Measurements from ENCODE around the gene RBM33. TPM values are rescaled to one million over a fixed set of nuclear protein-coding genes. Genes with fewer than 3 reads are reported as not detected.

RBM33 gene
- total RNA-seq, 2 donors from 2014 or later = 56.9 to 60.2 TPM

DNA sequence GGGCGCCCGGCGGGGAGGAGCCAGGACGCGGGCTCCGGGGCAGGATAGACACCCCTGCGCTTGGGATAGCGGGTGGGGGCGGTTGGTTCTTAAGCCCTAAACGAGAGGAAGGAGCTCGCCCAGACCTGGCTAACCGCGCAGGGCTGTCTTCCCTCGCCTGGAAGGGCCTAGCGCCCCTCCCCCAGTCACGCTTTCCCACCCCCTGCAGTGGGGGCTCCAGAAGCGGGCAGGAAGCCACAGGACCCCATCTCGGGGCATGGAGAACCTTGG, 161.3 kb downstream of the RBM33 start:
- peaks cover 51% of the 10 kb centered on the region for H3K27me3 ChIP-seq
- no peaks in the 10 kb centered on the region for H3K9me3 ChIP-seq
- peaks cover 15% of the 10 kb centered on the region for H3K4me1 ChIP-seq
- no peak overlapping the region for H3K27ac ChIP-seq
- peak overlapping the region; percentile 24 for H3K4me3 ChIP-seq
- H3K36me3 ChIP-seq = no peaks in the 10 kb centered on the region
- no peak overlapping the region for H3K9ac ChIP-seq (ENCODE audit: low read depth in 2 of 2, low read length in 2 of 2)
- TF ChIP-seq, protein P1, sequence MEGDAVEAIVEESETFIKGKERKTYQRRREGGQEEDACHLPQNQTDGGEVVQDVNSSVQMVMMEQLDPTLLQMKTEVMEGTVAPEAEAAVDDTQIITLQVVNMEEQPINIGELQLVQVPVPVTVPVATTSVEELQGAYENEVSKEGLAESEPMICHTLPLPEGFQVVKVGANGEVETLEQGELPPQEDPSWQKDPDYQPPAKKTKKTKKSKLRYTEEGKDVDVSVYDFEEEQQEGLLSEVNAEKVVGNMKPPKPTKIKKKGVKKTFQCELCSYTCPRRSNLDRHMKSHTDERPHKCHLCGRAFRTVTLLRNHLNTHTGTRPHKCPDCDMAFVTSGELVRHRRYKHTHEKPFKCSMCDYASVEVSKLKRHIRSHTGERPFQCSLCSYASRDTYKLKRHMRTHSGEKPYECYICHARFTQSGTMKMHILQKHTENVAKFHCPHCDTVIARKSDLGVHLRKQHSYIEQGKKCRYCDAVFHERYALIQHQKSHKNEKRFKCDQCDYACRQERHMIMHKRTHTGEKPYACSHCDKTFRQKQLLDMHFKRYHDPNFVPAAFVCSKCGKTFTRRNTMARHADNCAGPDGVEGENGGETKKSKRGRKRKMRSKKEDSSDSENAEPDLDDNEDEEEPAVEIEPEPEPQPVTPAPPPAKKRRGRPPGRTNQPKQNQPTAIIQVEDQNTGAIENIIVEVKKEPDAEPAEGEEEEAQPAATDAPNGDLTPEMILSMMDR (IDR thresholded peaks at IDR 0.05) = no peak
- intact Hi-C loops (cut with DNase I) = no loop called here
- DNase-seq = no peak

DNA sequence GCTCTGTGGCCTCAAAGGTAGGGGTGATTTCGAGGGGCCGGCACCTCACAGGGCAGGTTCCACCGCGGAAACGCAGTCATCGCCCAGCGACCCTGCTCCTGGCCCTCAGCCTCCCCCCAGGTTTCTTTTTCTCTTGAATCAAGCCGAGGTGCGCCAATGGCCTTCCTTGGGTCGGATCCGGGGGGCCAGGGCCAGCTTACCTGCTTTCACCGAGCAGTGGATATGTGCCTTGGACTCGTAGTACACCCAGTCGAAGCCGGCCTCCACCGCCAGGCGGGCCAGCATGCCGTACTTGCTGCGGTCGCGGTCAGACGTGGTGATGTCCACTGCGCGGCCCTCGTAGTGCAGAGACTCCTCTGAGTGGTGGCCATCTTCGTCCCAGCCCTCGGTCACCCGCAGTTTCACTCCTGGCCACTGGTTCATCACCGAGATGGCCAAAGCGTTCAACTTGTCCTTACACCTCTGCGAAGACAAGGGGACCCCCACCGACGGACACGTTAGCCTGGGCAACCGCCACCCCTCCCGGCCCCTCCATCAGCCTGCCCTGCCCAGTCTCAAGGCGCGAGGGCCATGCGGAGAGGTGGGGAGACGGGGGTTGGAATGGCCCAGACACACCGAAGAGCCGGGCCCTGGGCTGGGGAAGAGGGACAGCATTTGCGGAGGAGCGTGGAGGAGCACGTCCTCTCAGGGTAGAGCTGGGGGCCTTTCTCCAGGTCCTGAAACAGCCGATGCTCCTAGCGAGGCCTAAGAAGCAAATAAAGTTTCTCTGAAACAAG, 161.8 kb downstream of the RBM33 start:
- Histone ChIP-seq H3K9me3 (no peaks in the 10 kb centered on the region), H3K27me3 (peaks cover 51% of the 10 kb centered on the region), H3K36me3 (no peaks in the 10 kb centered on the region), H3K4me3 (peak overlapping the region; percentile 24), H3K4me1 (peaks cover 15% of the 10 kb centered on the region), H3K27ac (no peak overlapping the region), H3K9ac (ENCODE audit: low read depth in 2 of 2, low read length in 2 of 2) (no peak overlapping the region)
- TF ChIP-seq, protein P1 (IDR thresholded peaks at IDR 0.05) = no peak
- intact Hi-C loops (cut with DNase I) = no loop called here
- no peak for DNase-seq

DNA sequence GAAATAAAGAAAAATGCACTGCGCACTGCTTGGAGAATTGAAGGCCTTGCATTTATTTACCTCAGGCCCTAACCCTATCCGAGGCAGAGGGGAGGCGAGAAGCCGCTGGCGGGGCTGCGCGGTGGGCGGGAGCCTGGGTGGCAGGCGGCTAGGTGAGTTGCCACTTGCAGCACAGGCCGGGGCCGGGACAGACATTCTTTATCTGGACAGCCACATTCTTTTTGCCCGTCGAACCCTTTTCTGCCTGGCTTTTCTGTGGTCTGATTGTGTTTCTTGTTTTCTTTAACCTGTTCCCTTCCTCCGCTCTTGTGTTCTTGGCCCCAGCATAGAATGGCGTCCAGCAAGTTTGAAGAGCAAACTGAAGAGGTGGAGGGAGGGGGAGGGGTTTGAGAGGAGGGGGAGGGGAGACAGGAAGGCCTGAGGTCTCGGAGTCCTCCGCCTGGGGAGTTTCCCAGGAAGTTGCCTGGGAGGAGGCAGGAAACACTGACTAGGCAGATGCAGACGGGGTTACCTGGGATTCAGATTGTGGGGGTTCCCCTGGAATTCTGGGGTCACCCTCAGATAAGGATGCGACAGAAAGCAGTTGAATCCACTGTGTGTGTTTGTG, 162.7 kb downstream of the RBM33 start:
- Histone ChIP-seq H3K4me3 (no peak overlapping the region), H3K4me1 (peaks cover 15% of the 10 kb centered on the region), H3K36me3 (no peaks in the 10 kb centered on the region), H3K9me3 (no peaks in the 10 kb centered on the region), H3K9ac (ENCODE audit: low read depth in 2 of 2, low read length in 2 of 2) (no peak overlapping the region), H3K27ac (no peak overlapping the region), H3K27me3 (peaks cover 57% of the 10 kb centered on the region)
- intact Hi-C loops (cut with DNase I) = no loop called here
- peak; percentile 18 for DNase-seq
- TF ChIP-seq, protein P1 (IDR thresholded peaks at IDR 0.05) = no peak

DNA sequence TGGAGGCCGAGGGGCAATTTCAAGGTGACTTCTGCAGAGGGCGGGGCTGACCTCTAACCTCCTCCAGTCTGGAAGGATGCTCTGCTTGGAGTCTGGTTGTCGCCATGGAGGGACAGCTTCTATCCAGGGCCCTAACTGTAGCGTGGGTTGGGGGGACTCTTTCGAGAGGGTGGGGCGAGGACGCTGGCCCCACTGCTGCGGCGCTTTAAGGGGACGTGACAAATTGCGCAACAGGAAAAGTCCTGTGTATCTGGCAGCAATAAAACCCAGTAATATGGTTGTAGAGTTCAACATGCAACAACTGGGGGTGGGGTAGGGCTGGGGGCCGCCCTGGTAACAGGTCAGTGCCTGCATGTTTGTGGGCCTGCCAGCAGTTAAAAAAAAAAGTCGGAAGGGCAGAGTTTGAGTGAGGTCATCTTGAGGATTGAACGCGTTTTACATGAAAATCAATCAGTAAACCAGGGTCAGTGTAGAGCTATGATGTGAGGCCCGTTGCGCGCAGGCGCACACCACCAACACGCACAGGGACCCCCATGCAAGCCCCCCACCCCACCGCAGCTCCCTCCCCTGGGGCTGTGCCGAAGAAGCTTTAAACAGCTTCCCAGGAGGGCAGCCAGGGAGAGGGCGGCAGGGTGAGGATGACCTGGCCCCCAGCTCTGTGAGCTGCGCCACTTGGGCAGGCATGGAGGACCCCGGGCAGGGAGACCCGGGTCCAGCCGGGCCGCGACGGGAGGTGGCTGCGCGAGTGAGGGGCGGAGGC, 163.5 kb downstream of the RBM33 start:
- Histone ChIP-seq H3K27me3 (peaks cover 63% of the 10 kb centered on the region), H3K36me3 (no peaks in the 10 kb centered on the region), H3K27ac (peak overlapping the region; percentile 89), H3K9ac (ENCODE audit: low read depth in 2 of 2, low read length in 2 of 2) (peak overlapping the region; percentile 34 to 81), H3K4me1 (peaks cover 15% of the 10 kb centered on the region), H3K4me3 (peak overlapping the region; percentile 48), H3K9me3 (no peaks in the 10 kb centered on the region)
- DNase-seq = peak; percentile 84
- intact Hi-C loops (cut with DNase I) = no loop called here
- TF ChIP-seq, protein P1 (IDR thresholded peaks at IDR 0.05) = no peak

DNA sequence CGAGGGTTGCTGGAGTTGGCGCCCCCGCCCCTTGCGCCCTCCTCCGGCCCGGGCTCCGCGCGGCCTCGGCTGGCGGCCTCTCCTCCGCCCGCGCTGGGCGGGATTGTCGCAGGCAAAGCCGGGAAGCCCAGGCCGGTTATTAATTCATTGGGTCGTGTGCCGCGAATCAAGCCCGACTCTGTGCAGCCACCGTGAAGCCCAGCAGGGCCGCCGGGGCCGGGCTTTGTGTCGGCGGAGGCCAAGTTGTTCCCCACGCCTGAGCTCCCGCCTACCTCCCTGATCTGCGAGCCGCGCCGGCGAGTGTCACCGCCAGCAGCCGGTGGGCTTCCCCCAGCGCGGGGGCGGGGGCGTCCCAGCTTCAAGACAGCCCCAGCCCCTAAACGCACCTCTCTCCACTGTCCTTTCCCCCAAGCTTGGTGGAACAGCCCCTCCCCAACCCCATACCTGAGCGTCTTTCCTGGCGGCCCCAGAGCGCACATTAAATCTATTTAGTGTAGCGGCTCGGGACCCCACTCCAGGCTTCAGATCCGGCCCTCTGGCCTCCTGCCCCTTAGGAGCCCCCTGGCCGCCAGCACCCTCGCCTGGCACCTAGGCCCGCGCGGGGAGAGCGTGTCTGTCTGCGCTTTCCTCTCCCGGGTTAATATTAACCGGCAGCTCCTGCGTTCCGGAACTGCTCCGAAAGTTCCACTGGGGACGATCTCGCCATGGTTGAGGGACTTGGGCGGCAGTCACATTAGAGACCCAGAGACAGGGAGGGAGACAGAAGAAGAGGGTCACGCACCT, 164.3 kb downstream of the RBM33 start:
- H3K4me1 ChIP-seq = peaks cover 15% of the 10 kb centered on the region
- peak overlapping the region; percentile 48 for H3K4me3 ChIP-seq
- peak overlapping the region; percentile 62 to 81 for H3K9ac ChIP-seq (ENCODE audit: low read depth in 2 of 2, low read length in 2 of 2)
- TF ChIP-seq, protein P1 (IDR thresholded peaks at IDR 0.05) = no peak
- H3K9me3 ChIP-seq = no peaks in the 10 kb centered on the region
- peak; percentile 76 for DNase-seq
- H3K27ac ChIP-seq = peak overlapping the region; percentile 89
- H3K27me3 ChIP-seq = peaks cover 62% of the 10 kb centered on the region
- H3K36me3 ChIP-seq = no peaks in the 10 kb centered on the region
- intact Hi-C loops (cut with DNase I) = no loop called here
